Measurements from ENCODE around the gene IRF4. TPM values are rescaled to one million over a fixed set of nuclear protein-coding genes. Genes with fewer than 3 reads are reported as not detected.
A peak's percentile ranks its signal among the peaks of the same experiment; 100 is the strongest.

Gene IRF4
- total and polyA plus RNA-seq, 4 donors = 0.85 to 5.0 (median 2.9) TPM

DNA sequence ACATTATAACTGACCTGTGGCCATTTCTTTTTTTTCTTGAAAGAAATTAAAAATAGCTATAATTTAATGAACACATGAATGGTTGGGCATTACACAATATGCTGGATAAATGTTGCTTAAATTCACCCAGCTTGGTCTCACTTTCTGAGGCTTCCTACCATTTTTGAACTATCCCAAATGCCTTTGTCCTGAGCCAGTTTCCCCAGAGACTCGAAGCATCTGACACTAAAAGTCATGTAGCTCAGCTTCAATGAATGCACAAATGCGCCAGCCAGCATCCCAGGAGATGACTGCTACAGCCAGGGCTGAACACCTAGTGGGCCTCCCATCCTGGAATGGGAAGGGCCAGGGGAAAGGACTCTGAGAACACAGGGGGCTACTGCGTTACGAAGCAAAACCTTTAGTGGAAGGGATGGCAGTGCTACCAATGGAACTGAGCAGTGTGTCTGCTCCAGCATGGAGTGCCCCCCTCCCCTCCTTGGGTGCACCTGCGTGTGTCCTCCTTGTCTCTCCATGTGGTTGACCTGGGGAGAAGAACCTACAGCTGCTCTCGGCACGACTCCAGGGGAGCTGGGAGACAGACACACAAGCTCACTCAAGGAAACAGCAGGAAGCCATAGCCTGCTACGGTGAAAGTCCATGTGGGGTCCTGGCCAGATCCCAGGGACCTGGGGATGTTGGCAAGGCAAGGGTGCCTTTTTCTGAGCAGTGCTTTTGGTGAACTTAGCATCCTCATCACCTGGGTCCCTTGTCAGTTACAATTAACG, 60.9 kb downstream of the IRF4 start:
- no peaks in the 10 kb centered on the region for H3K27me3 ChIP-seq (ENCODE audit: control insufficient read depth in 3 of 3, insufficient read depth in 3 of 3, low read length in 2 of 3)
- TF ChIP-seq CTCF (IDR thresholded peaks at IDR 0.05; ENCODE audit: control extremely low read depth, extremely low read depth) = no peak
- WGBS, 2 donors = 76 to 84% methylated on average over 9 of the region's 9 CpGs
- H3K27ac ChIP-seq (ENCODE audit: low read depth in 1 of 2, low read length in 1 of 2) = no peak overlapping the region
- H3K9me3 ChIP-seq (ENCODE audit: control insufficient read depth in 4 of 4, insufficient read depth in 3 of 4, low read length in 3 of 4) = peaks cover 0 to 3% (median 0%) of the 10 kb centered on the region in 4 donors
- no peak overlapping the region for H3K9ac ChIP-seq (ENCODE audit: insufficient read depth in 1 of 2, low read length in 2 of 2)
- peaks cover 0 to 11% (median 0%) of the 10 kb centered on the region in 5 donors for H3K4me1 ChIP-seq (ENCODE audit: control insufficient read depth in 5 of 5, insufficient read depth in 5 of 5, low read length in 5 of 5)
- ATAC-seq (ENCODE audit: insufficient read depth, low FRiP score) (no peak), DNase-seq (no peak)
- H3K4me3 ChIP-seq = no peak overlapping the region
- H3K36me3 ChIP-seq (ENCODE audit: control insufficient read depth in 4 of 4, insufficient read depth in 4 of 4, low read length in 4 of 4) = no peaks in the 10 kb centered on the region

GRCh38 chr6:453152-453551, 61.6 kb downstream of the IRF4 start:
- WGBS, 2 donors = 66 to 76% methylated on average over 13 of the region's 13 CpGs
- Histone ChIP-seq H3K4me3 (no peak overlapping the region), H3K9me3 (ENCODE audit: control insufficient read depth in 4 of 4, insufficient read depth in 3 of 4, low read length in 3 of 4) (peaks cover 0 to 3% (median 0%) of the 10 kb centered on the region in 4 donors), H3K27ac (ENCODE audit: low read depth in 1 of 2, low read length in 1 of 2) (no peak overlapping the region), H3K4me1 (ENCODE audit: control insufficient read depth in 5 of 5, insufficient read depth in 5 of 5, low read length in 5 of 5) (peaks cover 0 to 11% (median 0%) of the 10 kb centered on the region in 5 donors), H3K27me3 (ENCODE audit: control insufficient read depth in 3 of 3, insufficient read depth in 3 of 3, low read length in 2 of 3) (no peaks in the 10 kb centered on the region), H3K36me3 (ENCODE audit: control insufficient read depth in 4 of 4, insufficient read depth in 4 of 4, low read length in 4 of 4) (no peaks in the 10 kb centered on the region), H3K9ac (ENCODE audit: insufficient read depth in 1 of 2, low read length in 2 of 2) (no peak overlapping the region)
- ATAC-seq (ENCODE audit: insufficient read depth, low FRiP score) = peak; percentile 37
- peak; percentile 70 to 76 (median 72) for DNase-seq
- no peak for TF ChIP-seq CTCF (IDR thresholded peaks at IDR 0.05; ENCODE audit: control extremely low read depth, extremely low read depth)

DNA sequence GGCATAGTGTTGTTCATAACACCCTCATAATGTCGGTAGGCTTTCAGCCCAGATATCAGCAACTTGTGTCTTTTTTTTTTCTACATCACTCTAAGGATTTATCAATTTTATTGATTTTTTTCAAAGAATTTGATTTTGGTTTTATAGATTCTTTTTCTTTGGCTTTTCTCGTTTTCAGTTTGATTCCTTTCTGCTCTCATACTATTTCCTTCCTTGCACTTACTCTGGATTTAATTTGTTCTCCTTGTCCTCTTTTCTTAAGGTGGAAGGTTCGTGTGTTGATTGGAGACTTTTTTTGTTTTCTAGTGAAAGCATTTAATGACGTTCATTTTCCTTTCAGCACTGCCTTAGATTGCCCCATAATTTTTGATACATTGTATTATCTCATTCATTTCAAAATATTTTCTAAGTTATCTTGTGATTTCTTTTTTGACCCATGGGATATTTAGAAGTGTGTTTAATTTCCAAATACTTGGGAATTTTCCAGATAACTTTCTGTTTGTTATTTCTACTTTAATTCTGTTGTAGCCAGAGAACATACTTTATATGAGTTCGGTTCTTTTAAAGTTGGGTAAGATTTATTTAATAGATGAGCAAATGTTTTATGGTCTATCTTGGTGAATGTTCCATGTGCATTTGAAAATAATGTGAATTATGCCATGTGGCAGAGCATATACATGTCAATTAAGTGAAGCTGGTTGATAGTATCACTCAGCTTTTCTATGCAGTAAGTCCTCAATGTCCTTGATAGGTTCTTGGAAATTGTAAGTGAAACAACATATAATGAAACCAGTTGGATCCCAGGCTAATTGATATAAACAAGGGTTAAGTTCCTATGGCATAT, 62.8 kb downstream of the IRF4 start:
- Histone ChIP-seq H3K36me3 (ENCODE audit: control insufficient read depth in 4 of 4, insufficient read depth in 4 of 4, low read length in 4 of 4) (no peaks in the 10 kb centered on the region), H3K27me3 (ENCODE audit: control insufficient read depth in 3 of 3, insufficient read depth in 3 of 3, low read length in 2 of 3) (no peaks in the 10 kb centered on the region), H3K4me3 (no peak overlapping the region), H3K9me3 (ENCODE audit: control insufficient read depth in 4 of 4, insufficient read depth in 3 of 4, low read length in 3 of 4) (peaks cover 0 to 2% (median 0%) of the 10 kb centered on the region in 4 donors), H3K27ac (ENCODE audit: low read depth in 1 of 2, low read length in 1 of 2) (no peak overlapping the region), H3K4me1 (ENCODE audit: control insufficient read depth in 5 of 5, insufficient read depth in 5 of 5, low read length in 5 of 5) (peaks cover 0 to 11% (median 0%) of the 10 kb centered on the region in 5 donors), H3K9ac (ENCODE audit: insufficient read depth in 1 of 2, low read length in 2 of 2) (no peak overlapping the region)
- ATAC-seq (ENCODE audit: insufficient read depth, low FRiP score) (no peak), DNase-seq (no peak)
- WGBS, 2 donors = 68 to 80% methylated on average over 5 of the region's 5 CpGs
- no peak for TF ChIP-seq CTCF (IDR thresholded peaks at IDR 0.05; ENCODE audit: control extremely low read depth, extremely low read depth)

All from lung (tissue), 12 donors.